Lung (tissue), 12 donors: ENCODE data around the gene DNASE1L2. TPM values are rescaled to one million over a fixed set of nuclear protein-coding genes. Genes with fewer than 3 reads are reported as not detected.
A peak's percentile ranks its signal among the peaks of the same experiment; 100 is the strongest.

ENCODE experiments used
- ATAC-seq: fragments of 200-7000 bp; cut with Tn5 transposase; one replicate; pipeline ENCODE4 v1.9.1; 2020; ENCODE audit warnings: moderate number of reproducible peaks; ENCODE audit not compliant: insufficient read depth, low FRiP score
- DNase-seq, 3 donors: peaks; one replicate each; pipeline ENCODE4 v3.0.0-alpha.2; 2013 to 2017
- H3K27ac ChIP-seq, 2 donors: one replicate each; pipeline ENCODE4 v1.5.1; 2013; ENCODE audit warnings: mild to moderate bottlenecking in 2 of 2, moderate library complexity in 2 of 2, control low read depth in 1 of 2, inconsistent platforms in 1 of 2, low read depth in 1 of 2, low read length in 1 of 2
- H3K27me3 ChIP-seq, 3 donors: one replicate each; pipeline ENCODE4 v1.5.1; 2013; ENCODE audit warnings: low read length in 2 of 3; ENCODE audit not compliant: control insufficient read depth in 3 of 3, insufficient read depth in 3 of 3
- H3K36me3 ChIP-seq, 4 donors: one replicate each; pipeline ENCODE4 v1.5.1; 2013; ENCODE audit warnings: low read length in 4 of 4, mild to moderate bottlenecking in 1 of 4, moderate library complexity in 1 of 4; ENCODE audit not compliant: control insufficient read depth in 4 of 4, insufficient read depth in 4 of 4
- H3K4me1 ChIP-seq, 5 donors: one replicate each; pipeline ENCODE4 v1.5.1; 2013; ENCODE audit warnings: low read length in 5 of 5, mild to moderate bottlenecking in 2 of 5, moderate library complexity in 1 of 5; ENCODE audit not compliant: control insufficient read depth in 5 of 5, insufficient read depth in 5 of 5
- H3K4me3 ChIP-seq: one replicate; pipeline ENCODE4 v1.5.1; 2013; ENCODE audit warnings: mild to moderate bottlenecking, control low read depth, moderate library complexity
- H3K9ac ChIP-seq, 2 donors: one replicate each; pipeline ENCODE4 v1.5.1; 2013; ENCODE audit warnings: low read length in 2 of 2, control low read depth in 1 of 2; ENCODE audit not compliant: insufficient read depth in 1 of 2
- H3K9me3 ChIP-seq, 4 donors: one replicate each; pipeline ENCODE4 v1.5.1; 2013; ENCODE audit warnings: low read length in 3 of 4, mild to moderate bottlenecking in 1 of 4, moderate library complexity in 1 of 4; ENCODE audit not compliant: control insufficient read depth in 4 of 4, insufficient read depth in 3 of 4
- WGBS, 2 donors: extraction: QIAGEN DNeasy Blood & Tissue Kit; methylation state at CpG; one replicate each; pipeline ENCODE4 v1.1.7; 2013; 5-methylcytosine and 5-hydroxymethylcytosine counted together
- polyA plus RNA-seq, 2 donors: library from polyadenylated mRNA; stranded (reverse); fragments of 200-250 nt; gene quantifications; one replicate each; pipeline ENCODE4 v1.2.1, GENCODE V29; 2013
- total RNA-seq, 2 donors: library from RNA; depleted of rRNA in 1 of 2; stranded (reverse); fragments of >200 nt in 1 of 2; gene quantifications; one replicate each; pipeline ENCODE4 v1.2.1, GENCODE V29; 2014 to 2021
- TF ChIP-seq, protein P1 (sequence below): IDR thresholded peaks from 2 replicates; pipeline ENCODE4 v1.5.1; 2012; ENCODE audit warnings: mild to moderate bottlenecking; ENCODE audit errors: control extremely low read depth, extremely low read depth
- donor health status: control.
- donor health status: control.
- donor health status: Bipolar disorder and iron deficiency.
- donor health status: healthy.
- donor health status: DM: yes; HTN: yes; CAD: no.

The DNASE1L2 gene
- total and polyA plus RNA-seq, 4 donors = 0.65 to 1.0 (median 0.70) TPM

DNA sequence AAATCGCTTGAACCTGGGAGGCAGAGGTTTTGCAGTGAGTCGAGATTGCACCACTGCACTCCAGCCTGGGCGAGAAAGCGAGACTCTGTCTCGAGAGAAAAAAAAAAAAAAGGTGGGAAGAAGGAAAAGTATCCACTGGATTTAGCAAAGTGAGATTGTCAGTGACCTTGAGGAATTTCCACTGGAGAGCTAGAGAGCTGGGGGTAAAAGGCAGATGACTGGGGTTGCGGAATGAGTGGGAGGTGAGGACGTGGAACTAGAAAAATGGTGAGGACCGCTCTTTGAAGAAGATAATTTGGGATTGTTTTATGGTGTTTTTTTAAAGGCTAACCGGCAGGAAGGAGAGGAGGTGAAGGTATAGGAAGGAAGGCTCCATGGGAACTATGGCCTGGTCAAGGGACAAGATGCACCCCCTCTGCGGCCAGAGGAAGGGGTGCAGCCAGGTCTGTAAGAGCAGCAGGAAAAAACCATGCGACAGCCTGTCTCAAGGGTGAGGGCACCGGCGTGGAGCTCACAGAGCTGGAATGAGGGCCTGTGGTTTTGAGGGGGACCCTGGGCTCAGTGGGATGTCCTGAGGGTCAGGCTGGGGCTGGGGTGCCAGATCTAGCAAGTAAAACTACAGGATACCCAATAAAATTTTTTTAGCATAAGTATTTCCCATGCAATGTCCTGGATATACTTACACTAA, 31.7 kb upstream of the DNASE1L2 start:
- TF ChIP-seq, protein P1, sequence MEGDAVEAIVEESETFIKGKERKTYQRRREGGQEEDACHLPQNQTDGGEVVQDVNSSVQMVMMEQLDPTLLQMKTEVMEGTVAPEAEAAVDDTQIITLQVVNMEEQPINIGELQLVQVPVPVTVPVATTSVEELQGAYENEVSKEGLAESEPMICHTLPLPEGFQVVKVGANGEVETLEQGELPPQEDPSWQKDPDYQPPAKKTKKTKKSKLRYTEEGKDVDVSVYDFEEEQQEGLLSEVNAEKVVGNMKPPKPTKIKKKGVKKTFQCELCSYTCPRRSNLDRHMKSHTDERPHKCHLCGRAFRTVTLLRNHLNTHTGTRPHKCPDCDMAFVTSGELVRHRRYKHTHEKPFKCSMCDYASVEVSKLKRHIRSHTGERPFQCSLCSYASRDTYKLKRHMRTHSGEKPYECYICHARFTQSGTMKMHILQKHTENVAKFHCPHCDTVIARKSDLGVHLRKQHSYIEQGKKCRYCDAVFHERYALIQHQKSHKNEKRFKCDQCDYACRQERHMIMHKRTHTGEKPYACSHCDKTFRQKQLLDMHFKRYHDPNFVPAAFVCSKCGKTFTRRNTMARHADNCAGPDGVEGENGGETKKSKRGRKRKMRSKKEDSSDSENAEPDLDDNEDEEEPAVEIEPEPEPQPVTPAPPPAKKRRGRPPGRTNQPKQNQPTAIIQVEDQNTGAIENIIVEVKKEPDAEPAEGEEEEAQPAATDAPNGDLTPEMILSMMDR = no peak
- no peak overlapping the region for H3K4me3 ChIP-seq
- peaks cover 0 to 11% (median 8%) of the 10 kb centered on the region in 5 donors for H3K4me1 ChIP-seq
- WGBS, 2 donors = 83 to 87% methylated on average over 13 of the region's 13 CpGs
- ATAC-seq (no peak), DNase-seq (no peak)
- H3K9ac ChIP-seq = no peak overlapping the region
- peaks cover 0 to 4% (median 0%) of the 10 kb centered on the region in 3 donors for H3K27me3 ChIP-seq
- H3K27ac ChIP-seq = peak overlapping the region; percentile 98
- no peaks in the 10 kb centered on the region for H3K9me3 ChIP-seq
- H3K36me3 ChIP-seq = peaks cover 0 to 29% (median 4%) of the 10 kb centered on the region in 4 donors

DNA sequence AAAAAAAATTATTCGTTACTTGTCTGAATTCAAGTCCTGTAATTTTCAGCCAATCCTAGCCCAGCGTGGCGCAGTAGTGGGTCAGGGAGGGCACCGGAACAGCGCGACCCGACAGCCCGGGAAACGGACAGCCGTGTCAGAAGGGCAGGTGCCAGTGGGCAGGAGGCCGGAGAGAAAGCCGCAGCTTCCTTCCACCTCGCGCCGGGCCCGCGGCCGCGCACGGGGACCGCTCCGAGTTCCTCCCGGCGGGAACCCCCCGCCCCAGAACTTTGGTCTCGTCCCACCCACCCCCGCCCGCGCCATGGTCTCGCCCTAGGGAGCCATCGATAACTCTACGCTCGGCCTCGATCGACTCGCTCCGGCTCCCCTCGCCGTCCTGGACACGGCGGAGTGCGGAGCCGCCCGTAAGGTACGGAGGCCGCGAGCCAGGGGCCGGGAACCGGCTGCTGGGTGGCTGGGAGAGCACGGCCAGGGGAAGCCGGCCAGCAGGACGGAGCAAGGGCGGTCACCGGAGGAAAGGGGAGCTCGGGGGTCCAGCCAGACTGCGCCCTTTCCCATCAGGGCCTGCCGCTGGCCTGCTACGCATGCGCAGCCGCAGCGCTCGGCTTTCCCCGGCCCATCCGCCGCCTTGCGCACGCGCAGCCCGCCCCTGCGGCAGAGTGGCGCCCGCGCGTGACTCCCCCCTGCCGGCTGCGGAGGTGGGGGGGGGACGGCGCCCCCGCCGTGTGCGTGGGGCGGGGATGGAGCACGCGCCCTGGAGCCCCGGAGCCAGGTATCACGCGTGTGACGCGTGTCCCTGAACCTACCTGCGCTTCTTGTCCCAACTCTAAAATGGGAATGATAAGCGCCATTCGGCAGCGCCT, 30.9 kb upstream of the DNASE1L2 start, which contains the start of gene MLST8:
Gene MLST8 (plus strand): TSS at position 351 of the 863 bp plus-strand sequence. CDS start 632 bp downstream, outside the sequence.
- Histone ChIP-seq H3K9ac (peak within 1 kb of the TSS in 1 of 2 donors; percentile 58), H3K27me3 (peaks cover 0 to 4% (median 0%) of the 10 kb centered on the region in 3 donors), H3K4me3 (peak within 1 kb of the TSS; percentile 93), H3K27ac (peak within 1 kb of the TSS; percentile 98 to 99), H3K9me3 (no peaks in the 10 kb centered on the region), H3K4me1 (peaks cover 0 to 11% (median 8%) of the 10 kb centered on the region in 5 donors), H3K36me3 (peaks cover 0 to 33% (median 4%) of the 10 kb centered on the region in 4 donors)
- DNase-seq (peak; percentile 89 to 92 (median 90)), ATAC-seq (peak; percentile 94)
- TF ChIP-seq, protein P1 = no peak
- WGBS, 2 donors = 1% methylated on average over 77 to 93 of the region's 93 CpGs

DNA sequence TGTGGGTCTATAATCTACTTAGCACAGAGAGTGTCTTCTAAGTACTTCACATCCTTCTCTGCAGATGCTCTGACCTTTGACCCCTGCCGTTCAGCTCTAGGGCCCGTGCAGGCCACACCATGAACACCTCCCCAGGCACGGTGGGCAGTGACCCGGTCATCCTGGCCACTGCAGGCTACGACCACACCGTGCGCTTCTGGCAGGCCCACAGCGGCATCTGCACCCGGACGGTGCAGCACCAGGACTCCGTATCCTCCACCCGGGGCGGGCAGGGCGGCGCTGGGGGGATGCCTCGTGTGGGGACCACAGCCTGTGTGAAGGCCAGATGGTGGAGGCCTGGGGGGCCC, 30.3 kb upstream of the DNASE1L2 start:
- ATAC-seq (no peak), DNase-seq (no peak)
- Histone ChIP-seq H3K27me3 (peaks cover 0 to 4% (median 0%) of the 10 kb centered on the region in 3 donors), H3K9me3 (no peaks in the 10 kb centered on the region), H3K4me1 (peaks cover 0 to 11% (median 8%) of the 10 kb centered on the region in 5 donors), H3K9ac (peak overlapping the region in 1 of 2 donors; percentile 6), H3K27ac (peak overlapping the region; percentile 98 to 99), H3K36me3 (peaks cover 0 to 33% (median 4%) of the 10 kb centered on the region in 4 donors), H3K4me3 (peak overlapping the region; percentile 93)
- TF ChIP-seq, protein P1 = no peak
- 12 to 13% methylated on average over 16 of the region's 16 CpGs for WGBS, 2 donors
